H1 (cell line): ENCODE results near the gene GARS1. TPM values are rescaled to one million over a fixed set of nuclear protein-coding genes. Genes with fewer than 3 reads are reported as not detected.
A peak's percentile ranks its signal among the peaks of the same experiment; 100 is the strongest.

ENCODE experiments used
- ASH2L ChIP-seq: fragments of 200-600, 300-600 bp; sonication (generic); IDR thresholded peaks from one replicate; pipeline ENCODE4 v1.7.1; 2017; ENCODE audit warnings: low read length
- CEBPB ChIP-seq: IDR thresholded peaks from 2 replicates; pipeline ENCODE4 v1.6.1; 2012; ENCODE audit warnings: low read depth, low read length
- CHD1 ChIP-seq: IDR thresholded peaks from 2 replicates; pipeline ENCODE4 v1.6.1; 2012; ENCODE audit warnings: low read depth, low read length, improper control_type of control experiment
- CHD2 ChIP-seq: IDR thresholded peaks from 2 replicates; pipeline ENCODE4 v1.6.1; 2012; ENCODE audit warnings: low read length, improper control_type of control experiment
- CTCF ChIP-seq, 3 experiments: IDR thresholded peaks; 1 replicate in 2 of 3; 2 replicates in 1 of 3; pipeline versions ENCODE4 v1.5.1 to v1.6.1; 2011; ENCODE audit warnings: low read length in 3 of 3, mild to moderate bottlenecking in 3 of 3, inconsistent platforms in 2 of 3, low read depth in 1 of 3, moderate library complexity in 1 of 3; ENCODE audit not compliant: insufficient read depth in 1 of 3; ENCODE audit errors: control extremely low read depth in 1 of 3
- PHF8 ChIP-seq: fragments of 200-600 bp; sonication (generic); conservative IDR thresholded peaks from 2 replicates; pipeline ENCODE4 v1.7.1; 2012; ENCODE audit warnings: low read depth, mild to moderate bottlenecking, inconsistent platforms, low read length, moderate library complexity
- RXRA ChIP-seq: IDR thresholded peaks from 2 replicates; pipeline ENCODE4 v1.6.1; 2011; ENCODE audit warnings: low read depth, mild to moderate bottlenecking, low read length, moderate library complexity; ENCODE audit not compliant: insufficient read depth
- polyA plus RNA-seq, 7 experiments: library from polyadenylated mRNA; depleted of rRNA in 3 of 7; stranded (reverse) in 5 of 7; unstranded in 2 of 7; fragments of >200 nt in 5 of 7; fragments of 200-250 nt in 2 of 7; gene quantifications; 1 replicate in 5 of 7; 2 replicates in 1 of 7; 4 replicates in 1 of 7; pipeline versions ENCODE4 v1.2.1 to v1.2.3, GENCODE V29; 2011 to 2013; ENCODE audit warnings: missing spikeins in 2 of 7, mixed read lengths in 2 of 7
- total RNA-seq: library from RNA; stranded (reverse); fragmentation: NEBNext Ultra II Directional; extraction: Animal tissue kit (Norgen Biotek cat#: 25700); gene quantifications from 2 replicates; pipeline ENCODE4 v1.2.1, GENCODE V29; 2021
- TF ChIP-seq, protein P1 (sequence below): fragments of 300-600 bp; sonication (generic); IDR thresholded peaks from 2 replicates; pipeline ENCODE4 v1.7.1; 2012; ENCODE audit warnings: low read length, moderate library complexity, mild to moderate bottlenecking, inconsistent platforms; ENCODE audit not compliant: insufficient replicate concordance

The GARS1 gene
- total and polyA plus RNA-seq, 2 of the 8 experiments (the other 6 are each of a cell fraction or from before 2014, with no cell fraction given): 270 to 476 TPM

DNA sequence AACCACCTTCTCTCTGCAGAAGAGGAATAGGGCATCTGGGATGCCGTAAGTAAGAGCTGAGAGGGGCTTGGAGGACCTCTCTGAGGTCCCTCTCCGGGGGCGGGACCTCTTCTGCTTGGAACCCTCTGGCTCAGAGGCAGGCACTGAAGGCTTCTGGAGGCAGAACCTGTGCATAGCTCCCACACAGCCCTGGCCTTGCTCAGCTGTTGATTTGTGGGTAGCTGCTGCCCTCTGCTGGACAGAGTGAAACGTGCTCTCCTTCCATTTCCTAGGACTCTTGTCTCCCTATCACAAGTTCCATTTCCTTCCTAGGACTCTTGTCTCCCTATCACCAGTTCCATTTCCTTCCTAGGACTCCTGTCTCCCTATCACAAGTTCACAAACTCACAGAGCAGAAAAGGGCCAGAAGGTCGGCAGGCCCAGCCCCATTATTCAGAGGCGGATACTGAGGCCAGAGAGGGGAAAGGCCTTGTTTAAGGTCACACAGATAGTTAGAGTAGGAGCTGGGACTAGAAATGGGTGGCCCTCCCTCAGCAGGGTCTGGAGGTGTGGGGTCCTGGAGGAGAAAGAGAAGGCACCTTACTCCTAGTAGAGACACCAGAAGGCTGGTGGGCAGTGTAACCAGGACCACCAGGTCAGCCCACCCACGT lies 30.3 kb upstream of the GARS1 start (continued):
- TF ChIP-seq, protein P1, sequence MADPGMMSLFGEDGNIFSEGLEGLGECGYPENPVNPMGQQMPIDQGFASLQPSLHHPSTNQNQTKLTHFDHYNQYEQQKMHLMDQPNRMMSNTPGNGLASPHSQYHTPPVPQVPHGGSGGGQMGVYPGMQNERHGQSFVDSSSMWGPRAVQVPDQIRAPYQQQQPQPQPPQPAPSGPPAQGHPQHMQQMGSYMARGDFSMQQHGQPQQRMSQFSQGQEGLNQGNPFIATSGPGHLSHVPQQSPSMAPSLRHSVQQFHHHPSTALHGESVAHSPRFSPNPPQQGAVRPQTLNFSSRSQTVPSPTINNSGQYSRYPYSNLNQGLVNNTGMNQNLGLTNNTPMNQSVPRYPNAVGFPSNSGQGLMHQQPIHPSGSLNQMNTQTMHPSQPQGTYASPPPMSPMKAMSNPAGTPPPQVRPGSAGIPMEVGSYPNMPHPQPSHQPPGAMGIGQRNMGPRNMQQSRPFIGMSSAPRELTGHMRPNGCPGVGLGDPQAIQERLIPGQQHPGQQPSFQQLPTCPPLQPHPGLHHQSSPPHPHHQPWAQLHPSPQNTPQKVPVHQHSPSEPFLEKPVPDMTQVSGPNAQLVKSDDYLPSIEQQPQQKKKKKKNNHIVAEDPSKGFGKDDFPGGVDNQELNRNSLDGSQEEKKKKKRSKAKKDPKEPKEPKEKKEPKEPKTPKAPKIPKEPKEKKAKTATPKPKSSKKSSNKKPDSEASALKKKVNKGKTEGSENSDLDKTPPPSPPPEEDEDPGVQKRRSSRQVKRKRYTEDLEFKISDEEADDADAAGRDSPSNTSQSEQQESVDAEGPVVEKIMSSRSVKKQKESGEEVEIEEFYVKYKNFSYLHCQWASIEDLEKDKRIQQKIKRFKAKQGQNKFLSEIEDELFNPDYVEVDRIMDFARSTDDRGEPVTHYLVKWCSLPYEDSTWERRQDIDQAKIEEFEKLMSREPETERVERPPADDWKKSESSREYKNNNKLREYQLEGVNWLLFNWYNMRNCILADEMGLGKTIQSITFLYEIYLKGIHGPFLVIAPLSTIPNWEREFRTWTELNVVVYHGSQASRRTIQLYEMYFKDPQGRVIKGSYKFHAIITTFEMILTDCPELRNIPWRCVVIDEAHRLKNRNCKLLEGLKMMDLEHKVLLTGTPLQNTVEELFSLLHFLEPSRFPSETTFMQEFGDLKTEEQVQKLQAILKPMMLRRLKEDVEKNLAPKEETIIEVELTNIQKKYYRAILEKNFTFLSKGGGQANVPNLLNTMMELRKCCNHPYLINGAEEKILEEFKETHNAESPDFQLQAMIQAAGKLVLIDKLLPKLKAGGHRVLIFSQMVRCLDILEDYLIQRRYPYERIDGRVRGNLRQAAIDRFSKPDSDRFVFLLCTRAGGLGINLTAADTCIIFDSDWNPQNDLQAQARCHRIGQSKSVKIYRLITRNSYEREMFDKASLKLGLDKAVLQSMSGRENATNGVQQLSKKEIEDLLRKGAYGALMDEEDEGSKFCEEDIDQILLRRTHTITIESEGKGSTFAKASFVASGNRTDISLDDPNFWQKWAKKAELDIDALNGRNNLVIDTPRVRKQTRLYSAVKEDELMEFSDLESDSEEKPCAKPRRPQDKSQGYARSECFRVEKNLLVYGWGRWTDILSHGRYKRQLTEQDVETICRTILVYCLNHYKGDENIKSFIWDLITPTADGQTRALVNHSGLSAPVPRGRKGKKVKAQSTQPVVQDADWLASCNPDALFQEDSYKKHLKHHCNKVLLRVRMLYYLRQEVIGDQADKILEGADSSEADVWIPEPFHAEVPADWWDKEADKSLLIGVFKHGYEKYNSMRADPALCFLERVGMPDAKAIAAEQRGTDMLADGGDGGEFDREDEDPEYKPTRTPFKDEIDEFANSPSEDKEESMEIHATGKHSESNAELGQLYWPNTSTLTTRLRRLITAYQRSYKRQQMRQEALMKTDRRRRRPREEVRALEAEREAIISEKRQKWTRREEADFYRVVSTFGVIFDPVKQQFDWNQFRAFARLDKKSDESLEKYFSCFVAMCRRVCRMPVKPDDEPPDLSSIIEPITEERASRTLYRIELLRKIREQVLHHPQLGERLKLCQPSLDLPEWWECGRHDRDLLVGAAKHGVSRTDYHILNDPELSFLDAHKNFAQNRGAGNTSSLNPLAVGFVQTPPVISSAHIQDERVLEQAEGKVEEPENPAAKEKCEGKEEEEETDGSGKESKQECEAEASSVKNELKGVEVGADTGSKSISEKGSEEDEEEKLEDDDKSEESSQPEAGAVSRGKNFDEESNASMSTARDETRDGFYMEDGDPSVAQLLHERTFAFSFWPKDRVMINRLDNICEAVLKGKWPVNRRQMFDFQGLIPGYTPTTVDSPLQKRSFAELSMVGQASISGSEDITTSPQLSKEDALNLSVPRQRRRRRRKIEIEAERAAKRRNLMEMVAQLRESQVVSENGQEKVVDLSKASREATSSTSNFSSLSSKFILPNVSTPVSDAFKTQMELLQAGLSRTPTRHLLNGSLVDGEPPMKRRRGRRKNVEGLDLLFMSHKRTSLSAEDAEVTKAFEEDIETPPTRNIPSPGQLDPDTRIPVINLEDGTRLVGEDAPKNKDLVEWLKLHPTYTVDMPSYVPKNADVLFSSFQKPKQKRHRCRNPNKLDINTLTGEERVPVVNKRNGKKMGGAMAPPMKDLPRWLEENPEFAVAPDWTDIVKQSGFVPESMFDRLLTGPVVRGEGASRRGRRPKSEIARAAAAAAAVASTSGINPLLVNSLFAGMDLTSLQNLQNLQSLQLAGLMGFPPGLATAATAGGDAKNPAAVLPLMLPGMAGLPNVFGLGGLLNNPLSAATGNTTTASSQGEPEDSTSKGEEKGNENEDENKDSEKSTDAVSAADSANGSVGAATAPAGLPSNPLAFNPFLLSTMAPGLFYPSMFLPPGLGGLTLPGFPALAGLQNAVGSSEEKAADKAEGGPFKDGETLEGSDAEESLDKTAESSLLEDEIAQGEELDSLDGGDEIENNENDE: no peak
- 0 out of 2 replicates have a peak, but pooled peaks have one; percentile 2 for TF ChIP-seq CEBPB
- no peak for TF ChIP-seq CHD1
- TF ChIP-seq PHF8: no peak
- TF ChIP-seq ASH2L: no peak
- no peak for TF ChIP-seq RXRA
- no peak for TF ChIP-seq CHD2
- TF ChIP-seq CTCF (IDR thresholded peaks at IDR 0.05; ENCODE audit: control extremely low read depth in 1 of 3, insufficient read depth in 1 of 3, low read depth in 1 of 3, low read length in 3 of 3): peak; percentile 79 to 97 (median 90)
